GM19035 (cell line): ENCODE results near the gene HELLS.
A peak's percentile ranks its signal among the peaks of the same experiment; 100 is the strongest.
"Not testable (repeated sequence)": the region's sequence is repeated elsewhere in the genome, so short reads cannot be mapped to it uniquely, and the experiment has no call there.

Experiments
- ATAC-seq: cut with Tn5 transposase; IDR thresholded peaks from one replicate; pipeline ENCODE4 v1.9.1; 2021; ENCODE audit not compliant: unreplicated experiment

The HELLS gene

DNA sequence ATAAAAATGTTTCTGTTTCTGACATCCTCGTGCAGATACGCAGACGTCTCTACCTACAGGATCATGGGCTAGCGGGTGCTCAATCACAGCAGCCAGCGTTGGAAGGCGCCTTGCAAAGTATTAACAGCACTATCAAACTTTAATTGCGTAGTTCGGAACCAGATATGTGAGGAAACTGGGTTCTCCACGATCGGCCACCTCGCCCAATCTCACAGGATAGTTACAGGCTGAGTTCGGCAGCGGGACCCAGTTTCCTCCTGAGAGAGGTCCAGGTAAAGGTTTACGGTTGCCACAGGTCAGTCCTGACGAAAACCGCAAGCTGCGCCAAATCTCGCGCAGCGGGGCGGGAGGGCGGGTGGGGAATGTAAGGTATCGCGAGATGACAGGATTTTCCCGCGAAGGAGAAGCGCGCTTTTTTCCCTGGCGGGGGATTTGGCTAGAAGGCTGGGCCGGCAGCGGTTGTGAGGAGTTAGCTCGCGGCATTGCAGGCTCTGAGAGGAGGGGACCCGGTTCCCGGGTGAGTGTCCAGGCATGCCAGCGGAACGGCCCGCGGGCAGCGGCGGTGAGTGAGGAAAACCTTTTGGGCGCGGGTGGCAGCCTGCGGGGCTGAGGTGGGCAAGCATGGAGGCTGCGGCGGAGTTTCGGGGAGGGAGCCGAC is at the start of gene HELLS:
Gene HELLS (plus strand): TSS at position 398 of the 658 bp plus-strand sequence. CDS start 134 bp downstream, at position 532.
- peak; percentile 73 for ATAC-seq

DNA sequence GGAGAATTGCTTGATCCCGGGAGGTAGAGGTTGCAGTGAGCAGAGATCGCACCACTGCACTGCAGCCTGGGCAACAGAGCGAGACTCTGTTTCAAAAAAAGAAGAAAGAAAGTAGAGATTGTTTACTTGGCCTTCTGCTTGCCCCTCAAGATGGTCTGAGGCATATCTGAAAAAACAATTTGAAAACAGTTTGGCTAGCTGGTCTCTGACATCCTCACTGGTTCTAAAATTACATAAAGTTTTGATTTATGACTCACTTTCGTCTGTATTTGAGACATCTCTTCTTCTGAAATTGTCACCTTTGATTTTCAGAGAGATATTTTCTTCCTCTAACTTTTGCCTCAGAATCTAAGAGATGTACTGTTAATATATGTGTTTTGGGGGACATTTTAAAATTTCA is 49.6 kb upstream of the HELLS start:
- peak; percentile 70 for ATAC-seq

DNA sequence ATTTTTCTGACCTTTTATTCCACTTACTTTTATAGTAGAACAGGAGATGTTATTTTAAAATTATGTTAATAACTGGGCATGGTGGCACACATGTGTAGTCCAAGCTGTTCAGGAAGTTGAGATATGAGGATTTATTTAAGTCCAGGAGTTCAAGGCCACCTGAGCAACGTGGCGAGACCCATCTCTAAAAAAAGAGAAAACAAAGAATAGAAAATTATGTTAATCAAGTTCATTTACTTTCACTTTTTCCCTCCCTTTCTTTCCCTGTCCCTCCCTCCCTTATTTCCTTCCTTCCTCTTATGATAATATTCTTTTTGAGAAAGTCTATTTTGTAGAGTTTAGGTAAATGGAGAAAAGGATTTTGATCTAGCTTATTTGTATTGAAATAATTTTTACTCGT is 48.9 kb upstream of the HELLS start:
- no peak for ATAC-seq

DNA sequence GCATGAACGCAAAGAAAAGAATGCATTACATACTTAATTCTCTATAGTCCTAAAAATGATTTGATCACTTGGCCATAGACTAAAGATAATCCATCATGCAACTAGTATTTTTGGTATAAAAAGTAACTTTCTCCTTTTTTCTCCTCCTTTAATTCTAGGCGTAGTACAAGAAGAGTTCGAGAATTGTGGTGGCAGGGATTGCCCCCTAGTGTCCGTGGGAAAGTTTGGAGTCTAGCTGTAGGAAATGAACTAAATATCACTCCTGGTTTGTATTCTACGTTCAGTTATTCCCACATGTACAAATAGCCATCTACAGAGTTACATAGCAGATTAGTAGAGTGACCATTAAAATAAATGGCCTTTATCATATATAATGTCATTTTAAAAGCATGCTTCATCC is 45.5 kb upstream of the HELLS start:
- ATAC-seq: no peak

DNA sequence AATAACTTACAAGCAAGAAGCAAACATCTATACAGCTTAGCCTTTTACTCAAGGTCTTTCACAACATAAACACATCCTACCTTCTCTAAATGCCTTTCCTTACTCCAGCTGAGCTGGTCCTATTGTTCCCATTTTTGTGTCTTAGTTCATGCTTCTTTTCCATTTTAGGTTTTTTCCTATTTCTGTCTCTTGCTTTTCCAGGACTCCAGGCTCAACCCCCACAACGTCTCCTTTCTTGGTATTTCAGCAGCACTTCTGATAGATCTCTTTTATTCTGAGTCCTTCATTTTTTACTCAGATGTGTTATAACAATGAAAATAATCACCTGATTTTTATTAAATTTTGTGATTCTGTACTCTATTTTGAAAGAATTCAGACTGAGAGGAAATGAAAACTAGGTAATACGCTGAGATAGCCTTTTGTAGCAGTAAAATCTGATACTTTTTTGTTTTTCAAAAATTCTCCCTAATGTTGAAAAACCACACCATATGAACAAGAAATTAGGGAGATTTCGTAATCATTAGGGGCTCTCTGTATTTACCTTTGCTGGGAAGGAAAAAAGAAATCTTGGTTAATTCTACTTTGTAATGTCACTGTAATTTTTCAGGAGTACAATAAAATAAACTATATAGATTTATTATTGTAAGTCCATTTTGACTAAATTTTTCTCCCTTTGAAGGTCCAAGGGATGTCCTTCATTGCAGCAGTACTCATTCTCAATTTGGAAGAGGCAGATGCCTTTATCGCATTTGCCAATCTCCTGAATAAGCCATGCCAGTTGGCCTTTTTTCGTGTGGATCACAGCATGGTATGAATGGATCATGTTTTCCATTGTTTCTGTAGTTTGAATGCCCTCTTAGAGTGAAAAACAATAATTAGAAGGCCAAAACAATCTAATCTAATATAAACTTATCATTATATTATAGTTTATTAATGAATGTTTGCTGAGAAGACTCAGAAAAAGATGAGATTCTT is 24.0 kb upstream of the HELLS start:
- no peak for ATAC-seq

DNA sequence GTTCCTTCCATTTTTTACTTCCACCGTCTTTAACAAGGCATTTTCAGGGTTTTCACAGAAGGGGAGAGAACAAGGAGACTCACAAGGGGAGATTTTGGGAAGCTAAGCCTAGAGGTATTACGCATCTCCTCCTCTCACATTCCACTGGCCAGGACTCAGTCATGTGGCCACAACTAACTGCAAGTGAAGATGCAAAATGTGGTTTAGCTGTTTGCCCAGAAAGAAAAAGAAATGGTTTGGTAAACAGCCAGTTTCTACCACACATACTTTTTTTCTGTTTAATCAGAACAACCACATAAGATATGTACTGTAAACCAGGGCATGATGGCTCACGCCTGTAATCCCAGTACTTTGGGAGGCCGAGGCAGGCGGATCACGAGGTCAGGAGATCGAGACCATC is 21.4 kb upstream of the HELLS start:
- ATAC-seq: no peak

DNA sequence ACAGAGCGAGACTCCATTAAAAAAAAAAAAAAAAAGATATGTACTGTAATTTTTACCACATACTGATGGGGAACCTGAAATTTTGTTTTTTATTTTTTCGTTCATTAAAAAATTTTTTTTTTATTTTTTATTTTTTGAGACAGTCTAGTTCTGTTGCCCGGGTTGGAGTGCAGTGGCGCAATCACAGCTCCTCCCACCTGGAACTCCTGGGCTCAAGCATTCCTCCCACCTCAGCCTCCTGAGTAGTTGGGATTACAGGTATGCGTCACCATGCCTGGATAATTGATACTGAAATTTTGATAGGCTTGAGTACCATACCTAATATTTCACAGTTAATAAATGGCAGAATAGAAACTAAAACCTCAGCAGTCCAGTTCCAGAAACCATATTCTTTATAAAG is 20.9 kb upstream of the HELLS start:
- ATAC-seq: no peak

DNA sequence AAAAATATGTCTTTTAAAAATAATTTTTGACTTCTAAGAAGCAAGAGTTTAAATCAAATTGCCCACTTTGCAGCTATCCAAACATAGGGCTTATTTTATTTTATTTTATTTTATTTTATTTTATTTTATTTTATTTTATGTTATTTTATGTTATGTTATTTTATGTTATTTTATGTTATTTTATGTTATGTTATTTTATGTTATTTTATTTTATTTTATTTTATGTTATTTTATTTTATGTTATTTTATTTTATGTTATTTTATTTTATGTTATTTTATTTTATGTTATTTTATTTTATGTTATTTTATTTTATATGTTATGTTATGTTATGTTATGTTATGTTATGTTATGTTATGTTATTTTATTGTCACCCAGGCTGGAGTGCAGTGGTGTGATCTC is 14.0 kb upstream of the HELLS start:
- ATAC-seq: not testable (repeated sequence)

DNA sequence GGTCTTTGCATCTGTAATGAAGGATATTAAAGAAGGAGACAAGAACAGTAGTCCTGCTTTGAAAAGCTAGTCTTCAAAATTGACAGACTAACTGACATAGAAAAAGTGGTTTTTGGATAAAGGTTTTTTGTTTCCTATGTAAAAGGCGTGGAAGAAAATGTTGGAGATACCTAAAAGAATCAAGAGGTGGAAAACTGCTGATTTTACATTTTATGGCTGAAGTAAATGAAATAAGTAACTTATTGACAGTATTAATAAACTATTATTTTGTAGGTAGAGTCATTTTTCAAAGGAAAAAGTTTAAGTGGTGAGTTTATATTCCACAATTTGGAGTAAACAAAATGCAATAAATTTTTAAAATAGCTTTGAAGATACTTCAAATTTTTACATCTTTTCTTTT is 12.6 kb upstream of the HELLS start:
- ATAC-seq: no peak

DNA sequence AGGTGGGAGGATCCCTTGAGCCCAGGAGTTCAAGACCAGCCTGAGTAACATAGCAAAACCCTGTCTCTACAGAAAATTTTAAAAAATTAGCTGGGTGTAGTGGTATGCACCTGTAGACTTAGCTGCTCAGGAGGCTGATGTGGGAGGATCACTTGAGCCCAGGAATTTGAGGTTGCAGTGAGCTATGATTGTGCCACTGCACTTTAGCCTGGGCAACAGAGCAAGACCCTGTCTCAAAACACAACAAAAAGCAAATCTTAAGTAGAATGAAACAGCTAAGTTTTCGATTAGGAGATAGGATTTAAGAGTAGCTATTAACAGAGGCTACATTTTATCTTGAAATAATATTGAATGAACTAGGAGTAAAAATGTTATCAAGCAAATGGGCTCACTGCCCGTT is 3.3 kb upstream of the HELLS start:
- ATAC-seq: not testable (repeated sequence)

DNA sequence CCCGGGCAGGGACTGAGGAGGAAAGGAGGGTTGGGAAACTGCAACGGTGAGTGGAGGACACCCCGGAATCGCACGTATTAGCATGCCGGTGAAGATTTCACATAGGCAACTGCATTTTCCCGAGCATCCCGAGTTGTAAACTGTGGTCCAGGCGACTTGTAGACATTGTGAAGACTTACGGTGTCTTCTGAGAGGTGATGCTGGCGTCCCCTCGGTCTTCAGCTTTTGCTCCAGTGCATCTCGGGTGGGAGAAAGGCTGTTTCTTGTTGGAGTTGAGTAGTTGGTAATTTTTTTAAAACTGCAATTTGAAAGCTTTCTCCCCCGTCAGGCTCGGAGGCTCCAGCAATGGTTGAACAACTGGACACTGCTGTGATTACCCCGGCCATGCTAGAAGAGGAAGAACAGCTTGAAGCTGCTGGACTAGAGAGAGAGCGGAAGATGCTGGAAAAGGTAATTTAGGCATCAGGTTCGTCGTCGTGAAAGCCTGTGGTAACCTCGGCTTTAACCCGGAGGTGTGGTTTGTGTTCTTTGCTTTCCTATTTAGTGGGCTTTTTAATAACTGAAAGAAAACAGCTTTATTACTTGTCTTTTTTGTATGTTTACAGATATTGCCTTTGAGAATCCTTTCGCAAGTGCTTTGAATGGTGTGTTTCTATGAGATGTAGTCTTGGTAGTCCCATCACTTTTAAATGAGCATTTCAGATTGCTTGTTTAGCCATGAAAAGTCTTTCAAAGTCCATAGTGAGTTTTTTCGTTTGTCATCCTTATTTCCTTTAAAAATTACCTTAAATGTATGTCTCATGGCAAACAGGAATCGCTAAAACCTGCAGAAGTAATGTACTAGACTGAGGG is 687 bp downstream of the HELLS start:
- ATAC-seq: peak; percentile 6

DNA sequence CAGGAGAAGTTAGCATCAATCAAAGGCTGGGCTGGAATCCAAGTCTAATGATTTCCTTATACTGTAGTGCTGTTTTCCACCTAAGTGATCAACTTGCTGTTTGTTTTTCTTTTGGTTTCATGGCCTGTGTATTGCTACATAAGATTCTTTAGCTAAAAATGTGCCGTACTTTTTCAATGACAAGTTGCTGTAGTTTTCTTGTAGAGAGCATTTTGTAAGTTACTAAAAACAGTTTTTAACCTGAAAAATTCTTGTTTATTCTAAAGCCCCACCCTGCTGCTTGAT is 1.3 kb downstream of the HELLS start:
- ATAC-seq: no peak

DNA sequence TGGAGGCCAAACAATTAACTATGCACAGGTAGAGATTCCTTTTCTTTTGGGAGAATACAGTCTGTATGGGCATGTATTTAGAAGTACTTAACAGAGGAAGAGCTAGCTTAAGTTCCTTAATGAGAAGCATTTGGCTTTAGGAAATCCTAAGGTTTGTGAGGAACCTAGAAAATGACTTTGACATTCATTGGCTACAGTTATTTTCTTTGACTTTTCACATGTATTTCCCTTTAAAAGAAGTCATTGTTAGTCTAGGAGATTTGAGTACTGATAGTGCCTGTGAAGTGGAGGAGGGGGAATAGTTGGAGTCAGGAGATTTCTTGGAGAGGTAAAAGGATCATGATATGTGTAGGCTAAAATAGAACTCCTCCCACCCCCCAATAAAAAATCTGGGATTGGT is 3.6 kb downstream of the HELLS start:
- ATAC-seq: no peak

DNA sequence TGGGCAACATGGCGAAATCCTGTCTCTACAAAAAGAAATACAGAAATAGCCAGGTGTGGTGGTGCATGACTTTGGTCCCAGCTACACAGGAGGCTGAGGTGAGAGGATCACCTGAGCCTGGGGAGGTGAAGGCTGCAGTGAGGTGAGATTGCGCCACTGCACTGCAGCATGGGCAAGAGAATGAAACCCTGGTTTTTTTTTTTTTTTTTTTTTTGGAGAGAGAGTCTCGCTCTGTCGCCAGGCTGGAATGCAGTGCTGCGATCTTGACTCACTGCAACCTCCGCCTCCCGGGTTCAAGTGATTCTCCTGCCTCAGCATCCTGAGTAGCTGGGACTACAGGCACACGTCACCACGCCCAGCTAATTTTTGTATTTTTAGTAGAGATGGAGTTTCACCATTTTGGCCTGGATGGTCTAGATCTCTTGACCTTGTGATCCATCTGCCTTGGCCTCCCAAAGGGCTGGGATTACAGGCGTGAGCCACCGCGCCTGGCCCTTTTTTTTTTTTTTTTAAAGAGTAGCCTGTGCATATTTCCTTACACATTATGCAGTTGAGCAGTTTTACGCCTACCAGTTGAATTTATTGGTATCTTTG is 22.2 kb downstream of the HELLS start:
- not testable (repeated sequence) for ATAC-seq

DNA sequence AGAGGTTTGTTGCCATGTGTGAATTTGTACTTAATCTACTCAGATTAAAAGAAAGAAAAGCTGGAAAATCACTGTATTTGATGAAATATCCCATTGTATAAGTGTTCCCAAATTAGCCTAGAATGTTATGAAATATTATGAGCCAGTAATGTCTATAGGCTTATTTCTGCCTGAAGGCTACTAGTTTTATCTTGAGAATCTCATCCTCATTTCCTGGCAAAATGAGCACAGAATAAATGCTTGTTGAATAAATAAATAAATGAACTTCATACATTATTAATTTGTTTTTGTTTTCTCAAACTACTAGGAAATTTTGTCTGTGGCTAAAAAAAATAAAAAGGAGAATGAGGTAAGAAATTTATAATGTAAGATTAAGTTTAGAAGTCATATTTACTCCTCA is 25.5 kb downstream of the HELLS start:
- ATAC-seq: no peak

DNA sequence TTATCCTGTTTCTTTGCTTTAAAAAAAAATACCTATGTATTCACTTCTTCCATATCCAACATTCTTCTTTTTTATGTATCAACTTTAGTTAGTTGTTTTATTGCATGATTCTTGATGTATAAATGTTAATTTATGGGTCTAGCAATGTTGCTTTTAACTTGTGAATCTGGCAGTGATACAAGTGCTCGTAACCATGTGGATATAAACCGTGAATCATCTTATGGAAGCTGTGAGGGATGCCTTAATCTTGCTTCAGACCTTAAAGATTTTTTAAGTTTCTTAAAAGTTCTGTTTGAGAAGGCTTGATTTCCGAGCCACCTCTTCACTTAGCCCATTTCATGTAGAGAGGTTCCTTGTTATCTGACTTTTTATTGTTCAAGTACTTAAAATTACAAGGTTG is 25.9 kb downstream of the HELLS start:
- ATAC-seq: no peak

DNA sequence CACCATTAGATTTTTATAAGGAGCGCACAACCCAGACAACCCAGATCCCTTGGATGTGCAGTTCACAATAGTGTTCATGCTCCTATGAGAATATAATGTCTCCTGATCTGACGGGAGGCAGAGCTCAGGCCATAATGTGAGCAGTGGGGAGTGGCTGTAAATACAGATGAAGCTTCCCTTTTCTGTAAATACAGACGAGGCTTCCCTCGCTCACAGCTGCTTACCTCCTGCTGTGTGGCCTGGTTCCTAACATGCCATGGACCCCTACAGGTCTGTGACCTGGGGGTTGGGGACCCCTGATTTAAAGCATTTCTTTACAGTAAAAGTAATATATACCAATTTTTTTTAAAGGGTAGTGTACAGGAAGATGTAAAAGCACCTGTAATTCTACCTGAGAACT is 33.2 kb downstream of the HELLS start:
- ATAC-seq: no peak

DNA sequence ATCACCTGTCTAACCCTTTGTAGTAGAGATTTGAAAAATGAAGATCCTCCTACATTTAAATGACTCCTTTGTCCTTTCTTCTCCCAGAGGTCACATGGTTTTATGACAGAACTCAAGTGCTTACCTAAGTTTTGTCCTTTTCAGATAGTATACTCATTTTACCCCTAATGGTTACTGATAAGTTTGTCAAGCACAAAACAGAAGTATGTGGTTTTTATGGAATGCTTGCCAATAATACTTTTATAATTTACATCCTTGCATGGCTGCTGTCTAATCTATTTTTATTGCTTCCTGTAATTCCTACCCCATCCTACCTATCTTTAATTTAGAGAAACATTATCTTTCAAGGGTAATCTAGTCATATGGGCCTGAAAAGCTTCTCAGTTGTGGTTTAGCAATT is 37.5 kb downstream of the HELLS start:
- ATAC-seq: no peak

DNA sequence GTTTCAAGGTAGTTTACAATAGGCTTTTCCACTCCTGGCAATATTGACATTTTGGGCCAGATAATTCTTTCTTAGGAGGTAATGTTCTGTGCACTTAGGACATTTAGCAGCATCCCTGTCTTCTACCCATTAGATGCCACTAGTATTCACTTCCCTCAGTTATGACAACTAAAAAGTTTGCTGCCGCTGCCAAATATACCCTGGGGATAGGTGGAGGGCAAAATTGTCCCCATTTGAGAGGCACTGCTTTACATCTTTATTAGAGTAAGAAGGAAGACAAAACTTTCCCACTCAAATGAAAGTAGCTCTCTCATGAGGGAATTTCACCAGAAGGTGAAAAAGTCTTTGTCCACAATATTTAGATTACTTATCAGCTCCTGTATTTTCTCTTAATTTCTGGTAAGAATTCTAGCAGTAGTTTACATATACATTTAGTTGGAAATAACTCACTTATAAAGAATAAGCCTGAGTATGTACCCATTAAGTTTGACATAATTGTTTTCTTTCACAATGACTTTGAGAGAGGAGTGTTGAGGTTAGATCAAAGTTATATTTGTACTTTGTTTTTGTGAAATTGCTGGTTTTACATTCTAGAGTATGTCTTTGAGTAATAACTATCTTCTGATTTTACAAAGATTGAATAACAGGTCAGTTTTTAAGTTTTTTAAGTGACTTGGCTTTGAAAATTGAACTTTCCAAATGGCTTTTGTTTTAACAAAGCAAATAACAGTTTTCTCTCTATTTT is 46.0 kb downstream of the HELLS start:
- peak; percentile 88 for ATAC-seq

DNA sequence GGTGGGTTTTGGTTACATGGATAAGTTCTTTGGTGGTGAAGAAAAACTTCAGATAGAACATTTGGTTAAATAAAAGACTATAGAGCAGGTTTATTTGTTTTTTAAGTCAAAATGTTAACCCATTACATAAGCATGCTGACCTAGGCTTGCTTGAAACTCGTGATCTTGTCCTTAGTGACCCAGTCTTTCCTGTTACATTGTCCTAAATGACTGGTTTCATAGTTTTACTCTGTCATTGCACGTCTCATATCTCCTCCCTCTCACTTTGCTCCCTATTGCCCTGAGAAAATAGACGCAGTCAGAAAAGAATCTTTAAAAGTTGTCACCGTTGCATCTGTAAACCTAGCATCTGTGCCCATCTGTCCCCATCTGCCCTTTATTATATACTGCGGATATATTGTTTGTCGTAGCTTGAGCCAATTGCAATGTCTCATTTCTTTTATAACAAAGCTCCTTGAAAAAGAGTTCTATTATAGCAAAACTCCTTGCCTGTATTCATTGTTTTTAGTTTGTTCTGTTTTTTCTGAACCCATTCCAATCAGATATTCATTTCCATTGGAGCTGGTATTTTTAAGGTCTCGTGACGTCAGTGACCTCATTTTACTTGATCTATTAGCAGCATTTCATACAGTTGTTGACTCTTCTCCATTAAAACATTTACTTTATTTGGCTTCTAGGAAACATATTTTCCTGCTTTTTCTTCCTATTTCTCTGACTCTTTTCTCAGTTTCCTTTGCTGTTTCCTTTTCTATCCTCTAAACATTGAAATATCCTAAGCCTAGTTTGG is 57.3 kb downstream of the HELLS start:
- ATAC-seq: no peak
